Esophagus squamous epithelium (tissue), 4 donors: ENCODE data around the gene CENATAC.

Experiments
- POLR2A ChIP-seq, 4 donors: fragments of 450-650 bp; IDR thresholded peaks; one replicate each; pipeline ENCODE4 v1.6.1; 2017; ENCODE audit warnings: antibody characterized with exemption in 4 of 4, mild to moderate bottlenecking in 4 of 4, moderate library complexity in 3 of 4
- TF ChIP-seq, protein P1 (sequence below), 6 experiments: fragments of 450-650 bp in 4 of 6; fragments of 200-600 bp in 2 of 6; sonication (generic) in 2 of 6; IDR thresholded peaks; one replicate each; pipeline ENCODE4 v1.5.1; 2016 to 2019; ENCODE audit warnings: antibody characterized with exemption in 6 of 6, mild to moderate bottlenecking in 4 of 6, moderate library complexity in 4 of 6

DNA sequence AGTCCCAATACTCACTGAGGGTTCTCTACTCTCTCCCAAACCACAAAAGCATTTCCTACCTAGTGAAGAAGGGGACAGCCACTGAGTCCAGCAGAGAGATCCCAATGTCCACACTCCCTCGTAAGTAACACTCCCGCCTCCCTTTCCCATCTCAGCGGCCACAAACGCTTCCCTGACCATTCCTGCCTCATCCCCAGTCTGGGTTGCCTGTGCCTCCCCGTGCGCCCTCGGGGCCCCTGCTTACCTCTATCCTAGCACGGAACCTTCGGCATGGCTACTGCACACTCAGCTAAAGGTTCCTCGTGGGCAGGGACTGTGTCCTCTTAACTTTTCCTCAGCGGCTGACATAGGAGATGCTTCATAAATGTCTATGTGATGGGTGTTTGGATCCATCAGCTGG lies 40.4 kb upstream of the CENATAC start:
- TF ChIP-seq, protein P1, sequence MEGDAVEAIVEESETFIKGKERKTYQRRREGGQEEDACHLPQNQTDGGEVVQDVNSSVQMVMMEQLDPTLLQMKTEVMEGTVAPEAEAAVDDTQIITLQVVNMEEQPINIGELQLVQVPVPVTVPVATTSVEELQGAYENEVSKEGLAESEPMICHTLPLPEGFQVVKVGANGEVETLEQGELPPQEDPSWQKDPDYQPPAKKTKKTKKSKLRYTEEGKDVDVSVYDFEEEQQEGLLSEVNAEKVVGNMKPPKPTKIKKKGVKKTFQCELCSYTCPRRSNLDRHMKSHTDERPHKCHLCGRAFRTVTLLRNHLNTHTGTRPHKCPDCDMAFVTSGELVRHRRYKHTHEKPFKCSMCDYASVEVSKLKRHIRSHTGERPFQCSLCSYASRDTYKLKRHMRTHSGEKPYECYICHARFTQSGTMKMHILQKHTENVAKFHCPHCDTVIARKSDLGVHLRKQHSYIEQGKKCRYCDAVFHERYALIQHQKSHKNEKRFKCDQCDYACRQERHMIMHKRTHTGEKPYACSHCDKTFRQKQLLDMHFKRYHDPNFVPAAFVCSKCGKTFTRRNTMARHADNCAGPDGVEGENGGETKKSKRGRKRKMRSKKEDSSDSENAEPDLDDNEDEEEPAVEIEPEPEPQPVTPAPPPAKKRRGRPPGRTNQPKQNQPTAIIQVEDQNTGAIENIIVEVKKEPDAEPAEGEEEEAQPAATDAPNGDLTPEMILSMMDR (IDR thresholded peaks at IDR 0.05) = no peak
- TF ChIP-seq POLR2A (IDR thresholded peaks at IDR 0.05) = no peak
